Measurements from ENCODE around the gene MBLAC2.
A peak's percentile ranks its signal among the peaks of the same experiment; 100 is the strongest.

MBLAC2 gene

DNA sequence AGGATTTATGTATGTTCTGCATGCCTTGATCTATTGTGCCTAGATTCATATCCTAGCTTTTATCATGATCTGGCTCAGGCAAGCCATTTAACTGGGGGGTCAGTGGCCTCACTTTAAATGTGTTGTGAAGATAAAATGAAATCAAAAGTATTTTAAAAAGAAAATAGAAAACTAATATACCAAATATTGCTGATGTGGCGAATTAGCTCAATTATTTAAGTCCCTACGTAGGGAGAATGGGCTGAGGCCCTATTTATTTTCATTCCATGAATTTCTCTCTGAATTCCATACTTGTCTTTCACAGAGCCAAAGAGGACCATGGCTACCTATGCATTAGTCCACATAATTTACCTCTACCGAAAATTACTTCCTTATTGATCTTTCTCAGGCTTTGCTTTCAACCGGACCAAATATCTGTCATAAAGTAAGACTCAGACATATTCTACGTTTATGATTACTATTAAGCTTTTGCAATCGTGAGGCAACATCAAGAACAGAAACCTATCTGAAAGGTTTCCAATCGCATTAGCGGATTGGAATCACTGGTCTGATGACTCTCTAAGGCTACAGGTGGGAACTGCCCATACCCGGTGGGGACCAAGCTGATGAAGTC lies 1.7 kb downstream of the MBLAC2 start:
- TF ChIP-seq, protein P1, sequence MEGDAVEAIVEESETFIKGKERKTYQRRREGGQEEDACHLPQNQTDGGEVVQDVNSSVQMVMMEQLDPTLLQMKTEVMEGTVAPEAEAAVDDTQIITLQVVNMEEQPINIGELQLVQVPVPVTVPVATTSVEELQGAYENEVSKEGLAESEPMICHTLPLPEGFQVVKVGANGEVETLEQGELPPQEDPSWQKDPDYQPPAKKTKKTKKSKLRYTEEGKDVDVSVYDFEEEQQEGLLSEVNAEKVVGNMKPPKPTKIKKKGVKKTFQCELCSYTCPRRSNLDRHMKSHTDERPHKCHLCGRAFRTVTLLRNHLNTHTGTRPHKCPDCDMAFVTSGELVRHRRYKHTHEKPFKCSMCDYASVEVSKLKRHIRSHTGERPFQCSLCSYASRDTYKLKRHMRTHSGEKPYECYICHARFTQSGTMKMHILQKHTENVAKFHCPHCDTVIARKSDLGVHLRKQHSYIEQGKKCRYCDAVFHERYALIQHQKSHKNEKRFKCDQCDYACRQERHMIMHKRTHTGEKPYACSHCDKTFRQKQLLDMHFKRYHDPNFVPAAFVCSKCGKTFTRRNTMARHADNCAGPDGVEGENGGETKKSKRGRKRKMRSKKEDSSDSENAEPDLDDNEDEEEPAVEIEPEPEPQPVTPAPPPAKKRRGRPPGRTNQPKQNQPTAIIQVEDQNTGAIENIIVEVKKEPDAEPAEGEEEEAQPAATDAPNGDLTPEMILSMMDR (IDR thresholded peaks at IDR 0.05; ENCODE audit: low read depth, low read length): no peak

DNA sequence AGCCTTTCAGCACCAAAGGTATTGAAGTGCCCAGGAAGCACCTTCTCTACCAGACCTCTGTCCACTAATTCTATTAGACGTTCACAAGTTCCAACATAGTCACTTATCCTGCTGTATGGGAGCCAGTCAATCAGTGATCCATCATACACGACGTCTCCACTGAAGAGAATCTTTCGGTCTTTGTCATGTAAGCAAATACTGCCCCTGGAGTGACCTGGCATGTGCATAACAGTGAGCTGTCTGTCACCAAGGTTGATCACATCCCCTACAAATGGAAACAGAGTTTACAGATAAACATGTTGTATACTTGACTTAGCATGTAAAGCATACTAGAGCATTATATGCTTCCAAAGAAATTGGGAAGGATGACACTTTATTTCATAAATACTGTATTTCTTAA lies 13.3 kb downstream of the MBLAC2 start:
- no peak for DNase-seq (ENCODE audit: extremely low read depth, low read depth)
- TF ChIP-seq, protein P1 (IDR thresholded peaks at IDR 0.05; ENCODE audit: low read depth, low read length): no peak

More for the DNA sequence above, 1.7 kb downstream of the MBLAC2 start:
- DNase-seq (ENCODE audit: extremely low read depth, low read depth): no peak

GRCh38 chr5:90446961-90447360 lies 27.6 kb downstream of the MBLAC2 start:
- DNase-seq (ENCODE audit: extremely low read depth, low read depth): peak; percentile 40
- TF ChIP-seq, protein P1 (IDR thresholded peaks at IDR 0.05; ENCODE audit: low read depth, low read length): no peak

DNA sequence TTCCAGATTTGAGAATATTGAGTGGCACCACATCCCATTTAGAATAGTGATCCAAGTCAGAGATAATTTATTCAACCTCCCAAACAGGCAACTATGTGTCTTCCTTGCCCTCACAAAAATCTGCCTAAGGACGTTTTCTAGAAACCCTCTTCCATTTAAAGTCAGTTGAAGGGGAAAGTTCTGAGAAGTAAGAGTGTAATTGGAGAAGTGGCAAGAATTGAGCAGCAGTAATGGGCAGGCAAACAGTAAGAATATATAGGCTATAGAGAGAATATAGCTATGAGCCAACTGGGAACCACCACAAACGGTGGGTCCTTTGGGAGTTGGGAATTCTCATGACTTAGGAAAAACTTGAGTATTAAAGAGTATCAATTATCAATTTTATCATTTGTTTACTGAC lies 33.9 kb downstream of the MBLAC2 start:
- DNase-seq (ENCODE audit: extremely low read depth, low read depth): no peak
- TF ChIP-seq, protein P1 (IDR thresholded peaks at IDR 0.05; ENCODE audit: low read depth, low read length): no peak

- TF ChIP-seq, protein P1 (IDR thresholded peaks at IDR 0.05; ENCODE audit: low read depth, low read length): no peak
- no peak for DNase-seq (ENCODE audit: extremely low read depth, low read depth)
Measured at GRCh38 chr5:90438100-90438499, 36.5 kb downstream of the MBLAC2 start.

- TF ChIP-seq, protein P1 (IDR thresholded peaks at IDR 0.05; ENCODE audit: low read depth, low read length): no peak
- DNase-seq (ENCODE audit: extremely low read depth, low read depth): no peak
Measured at GRCh38 chr5:90437663-90438062, 36.9 kb downstream of the MBLAC2 start.

GRCh38 chr5:90434116-90434714 lies 40.4 kb downstream of the MBLAC2 start:
- DNase-seq (ENCODE audit: extremely low read depth, low read depth): no peak

More at GRCh38 chr5:90434116-90434714, 40.4 kb downstream of the MBLAC2 start:
- TF ChIP-seq, protein P1 (IDR thresholded peaks at IDR 0.05; ENCODE audit: low read depth, low read length): peak; percentile 67

All from AG09319 (cell line).